Kidney epithelial cell (primary cell): Measurements from ENCODE around the gene CD53. TPM values are rescaled to one million over a fixed set of nuclear protein-coding genes. Genes with fewer than 3 reads are reported as not detected.

Experiments
- DNase-seq: peaks from one replicate; pipeline ENCODE4 v3.0.0-alpha.2; 2010; ENCODE audit warnings: low read depth
- H3K27me3 ChIP-seq: 2 replicates; pipeline ENCODE4 v1.6.0; 2011; ENCODE audit warnings: low read length; ENCODE audit not compliant: control insufficient read depth, insufficient read depth
- H3K36me3 ChIP-seq: 2 replicates; pipeline ENCODE4 v1.5.1; 2011; ENCODE audit warnings: low read length; ENCODE audit not compliant: control insufficient read depth, insufficient read depth
- H3K4me3 ChIP-seq: 2 replicates; pipeline ENCODE4 v1.5.1; 2011; ENCODE audit warnings: low read depth, mild to moderate bottlenecking, control low read depth, low read length
- total RNA-seq: library from RNA; depleted of rRNA; stranded (reverse); fragments of >200 nt; gene quantifications from 2 replicates; pipeline ENCODE4 v1.2.3, GENCODE V29; 2015
- TF ChIP-seq, protein P1 (sequence below): IDR thresholded peaks from 2 replicates; pipeline ENCODE4 v1.5.1; 2011; ENCODE audit warnings: mild to moderate bottlenecking, moderate library complexity, low read length, control low read depth, inconsistent platforms; ENCODE audit not compliant: insufficient read depth, poor library complexity, severe bottlenecking

Gene CD53
- total RNA-seq, 1 donor from 2014 or later = not detected

DNA sequence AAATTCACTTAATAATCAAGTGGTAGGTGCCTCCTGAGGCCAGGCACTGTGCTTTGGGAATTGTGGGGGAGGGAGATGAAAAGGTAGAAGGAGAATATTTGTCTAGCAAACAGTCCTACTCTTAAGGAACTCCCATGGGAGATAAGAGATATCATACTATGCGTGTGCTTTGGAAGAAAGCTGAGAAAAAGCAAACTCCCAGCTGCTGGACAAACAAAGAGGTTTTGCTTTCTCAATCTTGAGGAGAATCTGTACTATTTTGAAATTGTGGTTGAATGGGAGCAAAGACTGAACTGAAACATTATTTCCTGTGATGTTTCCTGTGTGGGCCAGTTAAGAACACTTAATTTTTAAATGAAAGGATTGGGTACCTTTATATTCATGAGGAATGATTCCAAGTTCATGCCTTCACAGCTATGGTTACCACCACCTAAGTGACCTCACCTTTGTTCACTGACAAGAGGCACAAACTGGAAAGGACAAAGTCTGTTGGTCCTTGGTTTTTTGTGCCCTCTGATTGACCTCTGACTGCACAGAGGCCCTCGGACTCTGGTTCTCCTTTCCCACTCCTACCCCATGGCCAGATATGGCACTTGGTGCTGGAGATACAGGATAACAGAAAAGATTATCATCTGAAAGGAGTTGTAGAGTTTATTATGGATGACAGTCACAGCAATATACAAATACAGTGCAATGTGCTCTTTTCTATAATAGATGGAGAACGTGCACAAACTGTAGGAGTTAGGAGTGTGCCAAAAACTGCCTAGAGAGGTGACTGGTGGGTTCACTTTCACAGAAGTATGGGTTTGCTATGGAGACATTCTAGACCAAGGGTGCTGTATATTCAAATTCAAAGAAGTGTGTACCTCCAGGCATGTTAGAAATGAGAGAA is 1.6 kb downstream of the CD53 start:
- no peak for DNase-seq
- TF ChIP-seq, protein P1, sequence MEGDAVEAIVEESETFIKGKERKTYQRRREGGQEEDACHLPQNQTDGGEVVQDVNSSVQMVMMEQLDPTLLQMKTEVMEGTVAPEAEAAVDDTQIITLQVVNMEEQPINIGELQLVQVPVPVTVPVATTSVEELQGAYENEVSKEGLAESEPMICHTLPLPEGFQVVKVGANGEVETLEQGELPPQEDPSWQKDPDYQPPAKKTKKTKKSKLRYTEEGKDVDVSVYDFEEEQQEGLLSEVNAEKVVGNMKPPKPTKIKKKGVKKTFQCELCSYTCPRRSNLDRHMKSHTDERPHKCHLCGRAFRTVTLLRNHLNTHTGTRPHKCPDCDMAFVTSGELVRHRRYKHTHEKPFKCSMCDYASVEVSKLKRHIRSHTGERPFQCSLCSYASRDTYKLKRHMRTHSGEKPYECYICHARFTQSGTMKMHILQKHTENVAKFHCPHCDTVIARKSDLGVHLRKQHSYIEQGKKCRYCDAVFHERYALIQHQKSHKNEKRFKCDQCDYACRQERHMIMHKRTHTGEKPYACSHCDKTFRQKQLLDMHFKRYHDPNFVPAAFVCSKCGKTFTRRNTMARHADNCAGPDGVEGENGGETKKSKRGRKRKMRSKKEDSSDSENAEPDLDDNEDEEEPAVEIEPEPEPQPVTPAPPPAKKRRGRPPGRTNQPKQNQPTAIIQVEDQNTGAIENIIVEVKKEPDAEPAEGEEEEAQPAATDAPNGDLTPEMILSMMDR = no peak
- no peak overlapping the region for H3K4me3 ChIP-seq

DNA sequence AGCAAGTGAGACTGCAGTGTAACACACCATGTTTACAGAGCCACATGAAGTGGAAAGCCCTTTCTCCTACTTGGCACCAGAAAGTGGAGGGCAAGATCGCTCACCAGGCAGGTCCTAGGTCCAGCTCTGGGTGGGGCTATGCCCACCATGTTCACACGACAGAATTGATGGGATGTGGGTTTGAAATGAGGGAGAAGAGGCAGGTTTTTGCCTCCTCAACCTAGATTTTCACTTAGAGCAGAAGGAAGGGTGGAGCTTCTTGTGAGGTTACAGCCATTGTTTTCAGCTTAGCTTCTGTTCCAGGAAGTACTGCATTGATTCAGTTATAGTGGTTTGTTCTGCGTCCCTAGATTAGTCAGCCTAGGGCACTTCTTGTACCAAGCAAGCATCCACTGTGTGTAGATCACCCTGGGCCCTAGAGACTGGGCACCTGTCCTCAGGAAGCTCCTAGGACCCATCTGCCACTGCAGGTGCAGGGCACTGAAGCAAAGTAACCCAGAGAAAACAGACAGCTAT is 2.3 kb downstream of the CD53 start:
- TF ChIP-seq, protein P1 = no peak
- no peak overlapping the region for H3K4me3 ChIP-seq
- no peak for DNase-seq

More for the DNA sequence above, 1.6 kb downstream of the CD53 start:
- Histone ChIP-seq H3K36me3 (no peaks in the 10 kb centered on the region), H3K27me3 (no peaks in the 10 kb centered on the region)

DNA sequence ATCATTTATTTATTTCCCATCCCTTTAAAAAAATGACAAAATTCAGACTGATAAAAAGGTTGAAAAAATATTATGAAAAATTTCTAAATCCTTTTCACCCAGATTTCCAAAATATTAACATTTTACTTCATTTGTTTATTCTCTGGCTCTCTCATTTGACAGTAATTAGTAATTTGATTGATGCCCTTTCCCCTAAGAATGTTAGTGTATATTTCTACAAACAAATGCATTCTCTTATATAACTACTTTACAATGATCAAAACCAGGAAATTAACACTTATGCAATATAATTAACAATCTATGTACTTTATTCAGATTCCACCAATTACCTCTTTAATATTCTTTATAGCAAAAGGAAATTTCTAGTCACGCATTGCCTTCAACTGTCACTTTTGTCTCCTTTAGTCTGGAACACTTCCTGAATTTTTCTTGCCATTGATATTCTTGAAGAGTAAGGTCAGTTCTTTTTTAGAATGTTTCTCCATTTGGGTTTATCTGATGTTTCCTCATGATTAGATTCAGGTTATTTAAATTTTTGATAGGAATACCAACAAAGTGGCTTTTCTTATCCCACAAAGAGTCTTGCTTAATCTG is 3.9 kb downstream of the CD53 start:
- TF ChIP-seq, protein P1 = no peak
- Histone ChIP-seq H3K36me3 (no peaks in the 10 kb centered on the region), H3K27me3 (no peaks in the 10 kb centered on the region), H3K4me3 (no peak overlapping the region)
- DNase-seq = no peak

More for the DNA sequence above, 2.3 kb downstream of the CD53 start:
- Histone ChIP-seq H3K36me3 (no peaks in the 10 kb centered on the region), H3K27me3 (no peaks in the 10 kb centered on the region)

DNA sequence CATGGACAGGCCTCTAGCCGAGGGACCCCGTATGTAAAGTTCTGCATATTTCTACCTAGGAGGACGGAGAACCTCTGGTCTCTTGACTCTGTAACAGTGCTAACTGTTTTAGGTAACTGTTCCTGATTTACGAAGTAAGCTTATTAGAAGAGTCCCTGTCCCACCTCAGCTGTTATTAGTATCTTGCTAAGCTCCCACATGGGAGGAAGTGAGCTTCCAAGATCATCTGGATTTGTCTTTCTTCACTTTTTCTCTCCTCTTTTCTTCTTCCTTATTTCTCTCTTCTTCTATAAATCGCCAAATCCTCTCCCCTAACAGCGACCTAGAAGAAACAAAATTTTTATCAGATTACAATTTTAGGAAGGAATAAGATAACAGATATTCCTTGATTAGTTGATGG is 4.4 kb downstream of the CD53 start:
- Histone ChIP-seq H3K36me3 (no peaks in the 10 kb centered on the region), H3K4me3 (no peak overlapping the region), H3K27me3 (no peaks in the 10 kb centered on the region)
- TF ChIP-seq, protein P1 = no peak
- DNase-seq = no peak

DNA sequence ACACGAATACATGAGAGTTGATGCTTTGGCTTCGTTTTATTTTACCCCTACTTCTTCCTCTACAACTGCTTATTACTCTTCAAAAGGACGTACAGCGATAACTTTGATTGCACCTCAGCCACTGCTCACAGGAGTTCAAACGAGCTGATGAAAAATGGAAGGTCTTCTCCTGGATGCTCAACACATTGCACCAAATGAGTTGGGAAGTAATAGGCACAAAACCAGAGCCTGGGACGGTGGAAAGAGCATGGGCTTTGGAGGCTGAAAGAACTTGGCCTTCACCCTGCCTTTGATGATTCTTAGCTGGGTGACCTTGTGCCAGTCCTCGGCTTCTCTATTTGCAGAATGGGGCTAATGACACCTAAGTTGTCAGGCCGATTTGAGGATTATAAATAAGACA is 4.8 kb downstream of the CD53 start:
- TF ChIP-seq, protein P1 = no peak
- no peak for DNase-seq
- Histone ChIP-seq H3K27me3 (no peaks in the 10 kb centered on the region), H3K4me3 (no peak overlapping the region), H3K36me3 (no peaks in the 10 kb centered on the region)
